ENCODE results near the gene PCED1A.

GRCh38 chr20:2872459-2873009 is 32.1 kb upstream of the PCED1A start:
- TF ChIP-seq CTCF (IDR thresholded peaks at IDR 0.05) (peak; percentile 53), EZH2 (IDR thresholded peaks at IDR 0.05; ENCODE audit: borderline replicate concordance, insufficient read depth, low read depth, low read length, poor library complexity, severe bottlenecking) (no peak)

Data from B cell (primary cell).